ENCODE results near the gene NRSN2.

The NRSN2 gene

GRCh38 chr20:316316-317068, 30.4 kb upstream of the NRSN2 start:
- TF ChIP-seq EZH2 (IDR thresholded peaks at IDR 0.05) (no peak), FOXP2 (optimal IDR thresholded peaks at IDR 0.05; ENCODE audit: control extremely low read depth, extremely low read length, insufficient read depth) (no peak), POLR2AphosphoS5 (IDR thresholded peaks at IDR 0.05; ENCODE audit: borderline replicate concordance, low read depth, low read length) (no peak)
- no peak overlapping the region for H3K9ac ChIP-seq (ENCODE audit: insufficient read length)
- no peak overlapping the region for H3K27ac ChIP-seq
- no peaks in the 10 kb centered on the region for H3K9me3 ChIP-seq (ENCODE audit: low read depth, low read length)
- no peaks in the 10 kb centered on the region for H3K36me3 ChIP-seq (ENCODE audit: insufficient read depth, low read length)
- DNase-seq (ENCODE audit: low read depth, low spot score) = no peak
- H3K4me3 ChIP-seq = no peak overlapping the region

- TF ChIP-seq POLR2AphosphoS5 (IDR thresholded peaks at IDR 0.05; ENCODE audit: borderline replicate concordance, low read depth, low read length) (peak; percentile 87), FOXP2 (optimal IDR thresholded peaks at IDR 0.05; ENCODE audit: control extremely low read depth, extremely low read length, insufficient read depth) (no peak)
- H3K36me3 ChIP-seq (ENCODE audit: insufficient read depth, low read length) = peaks cover 3% of the 10 kb centered on the region; the same call in 1 of the 2 replicates
- H3K4me3 ChIP-seq = peak overlapping the region; percentile 77
- peak overlapping the region; percentile 67; the same call in 1 of the 2 replicates for H3K27ac ChIP-seq
- no peaks in the 10 kb centered on the region for H3K9me3 ChIP-seq (ENCODE audit: low read depth, low read length)
- no peak for DNase-seq (ENCODE audit: low read depth, low spot score)
- H3K9ac ChIP-seq (ENCODE audit: insufficient read length) = peak overlapping the region; percentile 63
These were observed 22.5 kb upstream of the NRSN2 start for GRCh38 chr20:324177-325044.

GRCh38 chr20:325045-325888, 21.6 kb upstream of the NRSN2 start, which contains the start of gene SOX12:
Gene SOX12 (plus strand): TSS chr20:325552. CDS start chr20:325925, 373 bp downstream.
- H3K9ac ChIP-seq (ENCODE audit: insufficient read length) = peak within 1 kb of the TSS; percentile 76
- no peak for DNase-seq (ENCODE audit: low read depth, low spot score)
- peak within 1 kb of the TSS; percentile 90 for H3K27ac ChIP-seq
- H3K36me3 ChIP-seq (ENCODE audit: insufficient read depth, low read length) = peaks cover 5% of the 10 kb centered on the region; the same call in 1 of the 2 replicates
- no peak for TF ChIP-seq EZH2 (IDR thresholded peaks at IDR 0.05)
- peak; percentile 54; the same call in 1 of the 2 replicates for TF ChIP-seq POLR2AphosphoS5 (IDR thresholded peaks at IDR 0.05; ENCODE audit: borderline replicate concordance, low read depth, low read length)
- TF ChIP-seq FOXP2 (optimal IDR thresholded peaks at IDR 0.05; ENCODE audit: control extremely low read depth, extremely low read length, insufficient read depth) = no peak
- H3K9me3 ChIP-seq (ENCODE audit: low read depth, low read length) = no peaks in the 10 kb centered on the region
- H3K4me3 ChIP-seq = peak within 1 kb of the TSS; percentile 96

GRCh38 chr20:325889-326644, 20.8 kb upstream of the NRSN2 start:
- H3K27ac ChIP-seq = peak overlapping the region; percentile 90
- peak overlapping the region; percentile 76 for H3K9ac ChIP-seq (ENCODE audit: insufficient read length)
- no peak for TF ChIP-seq FOXP2 (optimal IDR thresholded peaks at IDR 0.05; ENCODE audit: control extremely low read depth, extremely low read length, insufficient read depth)
- 0 out of 2 replicates have a peak, but pooled peaks have one; percentile 16 for TF ChIP-seq POLR2AphosphoS5 (IDR thresholded peaks at IDR 0.05; ENCODE audit: borderline replicate concordance, low read depth, low read length)
- H3K36me3 ChIP-seq (ENCODE audit: insufficient read depth, low read length) = peaks cover 7% of the 10 kb centered on the region; the same call in 1 of the 2 replicates
- H3K4me3 ChIP-seq = peak overlapping the region; percentile 96
- no peaks in the 10 kb centered on the region for H3K9me3 ChIP-seq (ENCODE audit: low read depth, low read length)
- no peak for DNase-seq (ENCODE audit: low read depth, low spot score)

- H3K36me3 ChIP-seq (ENCODE audit: insufficient read depth, low read length) = peaks cover 7% of the 10 kb centered on the region; the same call in 1 of the 2 replicates
- no peaks in the 10 kb centered on the region for H3K9me3 ChIP-seq (ENCODE audit: low read depth, low read length)
- H3K9ac ChIP-seq (ENCODE audit: insufficient read length) = peak overlapping the region; percentile 76
- peak overlapping the region; percentile 90 for H3K27ac ChIP-seq
- TF ChIP-seq EZH2 (IDR thresholded peaks at IDR 0.05) (no peak), FOXP2 (optimal IDR thresholded peaks at IDR 0.05; ENCODE audit: control extremely low read depth, extremely low read length, insufficient read depth) (no peak), POLR2AphosphoS5 (IDR thresholded peaks at IDR 0.05; ENCODE audit: borderline replicate concordance, low read depth, low read length) (no peak)
- peak overlapping the region; percentile 96 for H3K4me3 ChIP-seq
- DNase-seq (ENCODE audit: low read depth, low spot score) = no peak
These were observed 20.2 kb upstream of the NRSN2 start for GRCh38 chr20:326645-327185.

- TF ChIP-seq POLR2AphosphoS5 (IDR thresholded peaks at IDR 0.05; ENCODE audit: borderline replicate concordance, low read depth, low read length) (peak; percentile 90), FOXP2 (optimal IDR thresholded peaks at IDR 0.05; ENCODE audit: control extremely low read depth, extremely low read length, insufficient read depth) (no peak)
- DNase-seq (ENCODE audit: low read depth, low spot score) = no peak
- Histone ChIP-seq H3K27ac (peak overlapping the region; percentile 80), H3K4me3 (peak overlapping the region; percentile 96), H3K9ac (ENCODE audit: insufficient read length) (peak overlapping the region; percentile 93), H3K36me3 (ENCODE audit: insufficient read depth, low read length) (peaks cover 7% of the 10 kb centered on the region; the same call in 1 of the 2 replicates), H3K9me3 (ENCODE audit: low read depth, low read length) (no peaks in the 10 kb centered on the region)
These were observed 19.5 kb upstream of the NRSN2 start for GRCh38 chr20:327186-328026.
